ENCODE data around the gene MTA1. TPM values are rescaled to one million over a fixed set of nuclear protein-coding genes. Genes with fewer than 3 reads are reported as not detected.

MTA1 gene
- total and polyA plus RNA-seq, 4 experiments from 2014 or later: 1.5 to 123 (median 64.2) TPM

DNA sequence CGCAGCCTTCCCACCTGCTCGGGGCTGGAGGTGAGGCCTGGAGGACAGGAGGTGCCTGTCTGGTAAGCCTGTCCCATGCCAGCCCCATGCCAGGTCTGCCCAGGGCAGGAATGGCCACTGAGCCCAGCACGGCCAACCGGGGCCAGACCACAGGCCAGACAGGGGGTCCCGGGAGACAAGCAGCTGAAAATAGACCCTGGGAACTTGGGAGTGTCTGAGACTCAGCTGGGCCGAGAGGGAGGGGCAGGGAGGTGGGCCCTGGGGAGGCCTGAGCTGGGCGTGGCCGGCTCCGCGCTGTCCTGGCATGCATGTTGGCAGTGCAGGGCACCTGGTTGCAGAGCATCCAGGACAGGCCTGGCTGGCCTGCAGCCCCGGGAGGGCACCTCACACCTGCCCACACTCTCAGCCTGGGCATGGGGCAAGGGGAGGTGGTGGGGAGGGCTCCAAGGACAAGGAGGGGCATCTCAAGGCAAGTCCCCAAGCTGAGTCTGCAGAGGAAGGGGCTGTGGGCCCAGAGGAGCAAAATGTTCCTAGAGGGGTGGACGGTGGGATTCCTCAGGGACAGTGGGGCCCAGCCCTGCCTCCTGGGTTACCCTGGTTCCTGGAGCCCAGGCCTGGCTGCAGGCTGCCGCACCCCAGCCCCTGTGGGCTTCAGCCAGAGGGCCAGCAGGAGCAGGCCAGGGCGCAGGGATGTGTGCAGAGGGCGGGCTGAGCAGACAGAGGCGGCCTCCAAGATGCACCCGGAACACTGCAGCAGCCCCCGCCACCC lies 63.9 kb downstream of the MTA1 start:
- Mint-ChIP-seq H3K4me1 (peaks cover 28 to 79% (median 49%) of the 10 kb centered on the region in 4 donors), H3K27me3 (no peaks in the 10 kb centered on the region), H3K36me3 (peaks cover 0 to 14% of the 10 kb centered on the region in 2 donors), H3K9me3 (peaks cover 0 to 7% (median 0%) of the 10 kb centered on the region in 8 donors), H3K27ac (peak overlapping the region; percentile 96 to 100 (median 100)), H3K4me3 (peak overlapping the region in 2 of 8 donors; percentile 35 to 36)
- peaks cover 76% of the 10 kb centered on the region for H3K4me1 ChIP-seq (ENCODE audit: insufficient read depth, low read length)
- H3K36me3 ChIP-seq (ENCODE audit: insufficient read depth, low read length): no peaks in the 10 kb centered on the region
- peak in 1 of 5 donors; percentile 42 for DNase-seq
- no peak overlapping the region for H3K4me3 ChIP-seq (ENCODE audit: low read length in 2 of 2)
- no peaks in the 10 kb centered on the region for H3K9me3 ChIP-seq (ENCODE audit: control insufficient read depth in 1 of 2, low read length in 2 of 2)
- H3K27ac ChIP-seq (ENCODE audit: low read depth, low read length): peak overlapping the region; percentile 97
- ChIA-PET POLR2A (ENCODE audit: partially characterized antibody) (interaction anchor here (1.3 to 3.0 kb wide), 3 partner anchors 10 to 112 kb away, joined by 5 to 21 read pairs (median 6); no protein-coding TSS in a partner anchor), CTCF (ENCODE audit: partially characterized antibody) (interaction anchor here (1.8 kb wide), 1 partner anchor 35 kb away, joined by 4 read pairs; no protein-coding TSS in a partner anchor)
- intact Hi-C loops (cut with micrococcal nuclease): no loop called here
- H3K27me3 ChIP-seq (ENCODE audit: insufficient read depth, low read length): no peaks in the 10 kb centered on the region

DNA sequence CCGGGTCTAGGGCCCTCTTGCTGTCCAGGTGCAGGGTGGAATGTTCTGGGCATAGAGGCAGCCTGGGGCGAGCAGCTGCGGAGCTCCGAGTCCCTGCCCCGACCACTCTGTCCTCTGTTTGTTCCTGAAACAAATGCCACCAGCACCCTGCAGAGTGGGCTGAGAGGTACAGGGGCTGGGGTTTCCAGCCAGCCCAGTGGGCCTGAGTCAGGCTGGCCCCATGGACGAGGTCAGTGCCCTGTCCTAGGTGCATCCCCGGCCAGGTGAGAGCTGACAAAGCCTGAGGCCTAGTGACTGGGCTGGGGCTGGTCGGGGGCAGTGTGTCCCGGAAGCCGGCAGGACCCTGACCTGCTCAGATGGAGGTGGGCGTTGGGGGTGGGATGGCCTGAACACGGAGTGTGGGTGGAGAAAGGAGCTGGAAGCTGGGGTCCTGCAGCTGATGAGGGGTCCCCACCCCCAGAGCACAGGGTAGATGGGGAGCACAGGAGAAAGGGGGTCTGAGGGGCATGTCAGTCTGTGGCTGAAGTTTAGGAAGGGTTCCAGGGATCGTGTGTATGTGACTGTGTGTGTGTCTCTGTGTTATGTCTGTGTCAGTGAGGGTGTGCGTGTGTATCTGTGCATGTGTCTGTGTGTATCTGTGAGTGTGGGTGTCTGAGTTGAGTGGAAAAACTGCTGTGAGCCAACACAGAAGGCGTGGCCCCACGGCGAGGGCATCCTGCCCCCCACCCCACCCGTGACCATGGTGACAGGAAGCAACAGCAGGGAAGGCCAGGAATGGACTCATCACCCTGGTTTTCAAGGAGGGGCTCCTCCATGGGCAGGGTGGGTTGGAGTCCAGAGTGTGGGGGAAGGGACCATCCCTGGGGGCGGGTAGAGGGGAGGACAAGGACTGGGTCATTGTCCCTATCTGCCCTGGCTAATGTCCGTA lies 64.7 kb downstream of the MTA1 start:
- CTCF ChIA-PET (ENCODE audit: partially characterized antibody): no interaction called here
- H3K4me3 ChIP-seq (ENCODE audit: low read length in 2 of 2): no peak overlapping the region
- no peaks in the 10 kb centered on the region for H3K36me3 ChIP-seq (ENCODE audit: insufficient read depth, low read length)

DNA sequence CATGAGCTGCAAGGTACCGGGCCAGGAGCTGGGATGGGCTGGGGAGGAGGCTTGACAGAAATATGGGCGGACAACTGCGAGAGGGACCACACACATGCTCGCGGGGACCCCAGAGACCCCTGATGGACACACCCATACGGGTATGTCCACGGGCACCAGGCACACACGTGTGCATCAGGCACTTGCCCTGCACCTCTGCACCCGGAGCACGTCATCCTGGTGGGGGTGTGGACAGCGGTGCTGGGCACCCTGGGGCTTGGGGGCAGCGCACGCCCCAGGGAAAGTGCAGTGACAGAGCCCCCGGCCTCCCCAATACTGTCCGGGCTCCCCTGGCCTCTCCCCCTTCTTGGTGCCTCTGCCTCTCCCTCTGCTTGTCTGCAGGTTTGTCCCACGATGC lies 65.4 kb downstream of the MTA1 start:
- ChIA-PET POLR2A (ENCODE audit: partially characterized antibody) (interaction anchor here (0.9 to 2.3 kb wide), 3 partner anchors 8 to 464 kb away, joined by 3 to 8 read pairs (median 6); partner anchors contain the start of gene CDCA4), CTCF (ENCODE audit: partially characterized antibody) (no interaction called here)
- Histone ChIP-seq H3K27me3 (ENCODE audit: insufficient read depth, low read length) (no peaks in the 10 kb centered on the region), H3K36me3 (ENCODE audit: insufficient read depth, low read length) (no peaks in the 10 kb centered on the region), H3K27ac (ENCODE audit: low read depth, low read length) (peak overlapping the region; percentile 97), H3K9me3 (ENCODE audit: control insufficient read depth in 1 of 2, low read length in 2 of 2) (no peaks in the 10 kb centered on the region), H3K4me3 (ENCODE audit: low read length in 2 of 2) (no peak overlapping the region), H3K4me1 (ENCODE audit: insufficient read depth, low read length) (peaks cover 80% of the 10 kb centered on the region)
- DNase-seq: peak in 1 of 5 donors; percentile 54
- peaks cover 4 to 17% of the 10 kb centered on the region in 2 donors for H3K36me3 Mint-ChIP-seq
- H3K4me1 Mint-ChIP-seq: peaks cover 26 to 85% (median 53%) of the 10 kb centered on the region in 4 donors
- H3K9me3 Mint-ChIP-seq: peaks cover 0 to 3% (median 0%) of the 10 kb centered on the region in 8 donors
- H3K4me3 Mint-ChIP-seq: peak overlapping the region in 5 of 8 donors; percentile 64 to 85 (median 78)
- peak overlapping the region; percentile 96 to 100 (median 99) for H3K27ac Mint-ChIP-seq
- intact Hi-C loops (cut with micrococcal nuclease): no loop called here
- H3K27me3 Mint-ChIP-seq: no peaks in the 10 kb centered on the region

More for the DNA sequence above, 64.7 kb downstream of the MTA1 start:
- peaks cover 0 to 7% (median 0%) of the 10 kb centered on the region in 8 donors for H3K9me3 Mint-ChIP-seq
- Histone ChIP-seq H3K27me3 (ENCODE audit: insufficient read depth, low read length) (no peaks in the 10 kb centered on the region), H3K9me3 (ENCODE audit: control insufficient read depth in 1 of 2, low read length in 2 of 2) (no peaks in the 10 kb centered on the region), H3K4me1 (ENCODE audit: insufficient read depth, low read length) (peaks cover 84% of the 10 kb centered on the region), H3K27ac (ENCODE audit: low read depth, low read length) (peak overlapping the region; percentile 97)
- DNase-seq: peak; percentile 71 to 88 (median 79)
- POLR2A ChIA-PET (ENCODE audit: partially characterized antibody): interaction anchor here (0.9 kb wide), 1 partner anchor 464 kb away, joined by 3 read pairs; the partner anchor contains the start of gene CDCA4
- intact Hi-C loops (cut with micrococcal nuclease): no loop called here
- no peaks in the 10 kb centered on the region for H3K27me3 Mint-ChIP-seq
- peak overlapping the region; percentile 52 to 85 (median 74) for H3K4me3 Mint-ChIP-seq
- H3K4me1 Mint-ChIP-seq: peaks cover 28 to 85% (median 55%) of the 10 kb centered on the region in 4 donors
- peaks cover 0 to 14% of the 10 kb centered on the region in 2 donors for H3K36me3 Mint-ChIP-seq
- peak overlapping the region; percentile 96 to 100 (median 99) for H3K27ac Mint-ChIP-seq

DNA sequence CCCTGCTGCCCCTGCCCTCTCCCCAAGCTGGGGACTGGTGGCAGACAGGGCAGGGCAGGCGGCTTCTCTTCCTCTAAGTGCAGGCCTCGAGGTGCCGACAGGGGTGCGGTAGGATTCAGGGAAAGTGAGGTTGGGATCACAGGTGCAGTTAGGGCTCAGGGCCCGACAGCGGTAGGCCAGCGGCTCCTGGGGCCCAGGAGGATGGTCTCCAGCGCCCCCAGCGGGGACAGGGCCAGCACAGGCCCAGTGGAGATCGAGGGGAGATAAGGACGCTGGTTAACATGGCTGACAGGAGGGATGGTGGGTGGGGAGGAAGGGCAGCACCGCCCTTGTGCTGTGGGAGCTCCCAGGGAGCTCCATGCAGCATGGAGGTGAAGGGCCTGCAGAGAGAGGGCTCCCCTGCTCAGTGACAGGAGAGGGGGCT lies 66.1 kb downstream of the MTA1 start:
- H3K27me3 Mint-ChIP-seq: no peaks in the 10 kb centered on the region
- H3K9me3 Mint-ChIP-seq: peaks cover 0 to under 1% (median 0%) of the 10 kb centered on the region in 8 donors
- Histone ChIP-seq H3K4me3 (ENCODE audit: low read length in 2 of 2) (peak overlapping the region in 1 of 2 donors; percentile 79), H3K36me3 (ENCODE audit: insufficient read depth, low read length) (no peaks in the 10 kb centered on the region), H3K4me1 (ENCODE audit: insufficient read depth, low read length) (peaks cover 72% of the 10 kb centered on the region), H3K9me3 (ENCODE audit: control insufficient read depth in 1 of 2, low read length in 2 of 2) (no peaks in the 10 kb centered on the region), H3K27me3 (ENCODE audit: insufficient read depth, low read length) (no peaks in the 10 kb centered on the region), H3K27ac (ENCODE audit: low read depth, low read length) (peak overlapping the region; percentile 97)
- intact Hi-C loops (cut with micrococcal nuclease): no loop called here
- DNase-seq: peak; percentile 58 to 84 (median 73)
- CTCF ChIA-PET (ENCODE audit: partially characterized antibody): interaction anchor here (1.1 to 1.4 kb wide), 2 partner anchors 8 to 38 kb away, joined by 4 read pairs; no protein-coding TSS in a partner anchor
- peaks cover 4 to 17% of the 10 kb centered on the region in 2 donors for H3K36me3 Mint-ChIP-seq
- peak overlapping the region; percentile 50 to 94 (median 78) for H3K4me3 Mint-ChIP-seq
- peak overlapping the region; percentile 96 to 100 (median 99) for H3K27ac Mint-ChIP-seq
- peaks cover 25 to 80% (median 47%) of the 10 kb centered on the region in 4 donors for H3K4me1 Mint-ChIP-seq
- POLR2A ChIA-PET (ENCODE audit: partially characterized antibody): interaction anchor here (0.9 to 2.3 kb wide), 8 partner anchors 9 to 465 kb away, joined by 3 to 8 read pairs (median 4); partner anchors contain the start of genes BRF1, CDCA4 and PACS2

DNA sequence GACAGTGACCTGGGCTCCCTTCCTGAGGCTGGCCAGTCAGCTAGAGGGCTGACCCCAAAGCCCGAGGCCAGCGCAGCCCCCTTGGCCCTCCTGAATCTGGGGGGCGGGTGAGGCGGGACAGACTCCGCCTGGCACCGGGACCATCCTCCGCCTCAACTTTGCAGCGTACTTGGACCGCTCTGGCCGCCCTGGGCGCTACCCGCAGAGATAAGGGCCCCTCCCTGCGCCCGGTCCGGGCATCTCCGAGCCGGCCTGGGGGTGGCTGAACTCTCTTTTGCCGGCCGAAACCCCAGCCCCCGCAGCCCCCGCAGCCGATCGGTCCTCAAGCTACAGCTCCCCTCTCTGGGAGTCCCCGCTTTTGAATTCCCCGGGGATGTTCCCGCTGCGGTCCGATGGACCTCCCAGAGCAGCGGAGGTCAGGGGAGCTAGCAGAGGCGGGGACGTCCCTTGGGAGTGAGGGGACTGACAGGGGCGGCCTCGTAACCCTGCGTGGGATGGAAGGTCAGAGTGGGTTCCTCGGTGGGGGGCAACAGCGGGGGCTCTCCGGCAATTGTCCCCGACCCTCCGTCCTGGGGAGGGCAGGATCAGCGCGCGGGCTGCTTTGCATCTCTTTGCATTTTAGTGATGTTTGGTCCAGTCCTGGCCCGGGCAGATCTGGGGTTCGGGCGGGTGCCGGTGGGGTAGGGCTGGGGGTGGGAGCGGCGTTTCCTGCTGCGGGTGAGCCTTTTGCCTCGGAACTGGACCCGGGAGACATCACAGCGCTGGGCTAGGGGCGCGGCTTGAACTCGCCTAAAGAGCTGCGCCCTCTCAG lies 66.7 kb downstream of the MTA1 start, which contains the start of gene CRIP1:
Gene CRIP1 (plus strand): TSS at position 724 of the 811 bp plus-strand sequence. CDS start 374 bp downstream, outside the sequence.
- H3K27ac Mint-ChIP-seq: peak within 1 kb of the TSS; percentile 96 to 100 (median 99)
- no peaks in the 10 kb centered on the region for H3K36me3 ChIP-seq (ENCODE audit: insufficient read depth, low read length)
- H3K27ac ChIP-seq (ENCODE audit: low read depth, low read length): peak within 1 kb of the TSS; percentile 97
- DNase-seq: peak in 2 of 5 donors; percentile 31 to 64
- peaks cover 4 to 19% of the 10 kb centered on the region in 2 donors for H3K36me3 Mint-ChIP-seq
- peaks cover 0 to 2% (median 0%) of the 10 kb centered on the region in 8 donors for H3K9me3 Mint-ChIP-seq
- H3K27me3 ChIP-seq (ENCODE audit: insufficient read depth, low read length): no peaks in the 10 kb centered on the region
- peaks cover 66% of the 10 kb centered on the region for H3K4me1 ChIP-seq (ENCODE audit: insufficient read depth, low read length)
- peaks cover 25 to 78% (median 42%) of the 10 kb centered on the region in 4 donors for H3K4me1 Mint-ChIP-seq
- peak within 1 kb of the TSS; percentile 65 to 79 for H3K4me3 ChIP-seq (ENCODE audit: low read length in 2 of 2)
- intact Hi-C loops (cut with micrococcal nuclease): no loop called here
- H3K27me3 Mint-ChIP-seq: no peaks in the 10 kb centered on the region
- CTCF ChIA-PET (ENCODE audit: partially characterized antibody): interaction anchor here (1.1 to 1.4 kb wide), 2 partner anchors 8 to 38 kb away, joined by 4 read pairs; no protein-coding TSS in a partner anchor
- no peaks in the 10 kb centered on the region for H3K9me3 ChIP-seq (ENCODE audit: control insufficient read depth in 1 of 2, low read length in 2 of 2)
- peak within 1 kb of the TSS; percentile 90 to 98 (median 92) for H3K4me3 Mint-ChIP-seq
- POLR2A ChIA-PET (ENCODE audit: partially characterized antibody): interaction anchor here (0.6 to 2.3 kb wide), 8 partner anchors 9 to 419 kb away, joined by 3 to 8 read pairs (median 4); partner anchors contain the start of genes BRF1 and PACS2
